ENCODE results near the gene RPL18A. TPM values are rescaled to one million over a fixed set of nuclear protein-coding genes. Genes with fewer than 3 reads are reported as not detected.

The RPL18A gene
- total RNA-seq, 4 donors from 2014 or later: 649 to 2,637 (median 1,942) TPM

- TF ChIP-seq CTCF (IDR thresholded peaks at IDR 0.05) (no peak), POLR2A (IDR thresholded peaks at IDR 0.05) (no peak)
- intact Hi-C loops (cut with DNase I; ENCODE audit: low total_unique reads): no loop called here
- H3K27ac ChIP-seq: no peak overlapping the region
Observed at GRCh38 chr19:17910791-17911360, 51.2 kb downstream of the RPL18A start.

More at GRCh38 chr19:17910791-17911360, 51.2 kb downstream of the RPL18A start:
- Histone ChIP-seq H3K9me3 (peaks cover 0 to 6% of the 10 kb centered on the region in 2 donors), H3K36me3 (no peaks in the 10 kb centered on the region), H3K4me3 (no peak overlapping the region), H3K4me1 (no peaks in the 10 kb centered on the region), H3K27me3 (no peaks in the 10 kb centered on the region)
- no peak for DNase-seq

Small RNAs within 50 kb of the gene (small RNA-seq; reads per million reads assigned to genes)
- gene SNORA68: not detected

Other genes with a start within 250 kb of the RPL18A start
- under 1 TPM in 3 of 4 donors, not detected in 1; 0.21 to 0.35 (median 0.29) TPM for gene UNC13A, start 171.6 kb upstream of the RPL18A start, total RNA-seq
- gene MAP1S, start 140.4 kb upstream of the RPL18A start, total RNA-seq: 10 to 100 TPM in 3 of 4 donors, 1 to 10 TPM in 1; 6.2 to 78.7 (median 50.3) TPM
- gene FCHO1, start 108.4 kb upstream of the RPL18A start, total RNA-seq: 1 to 10 TPM in 2 of 4 donors, under 1 TPM in 1, not detected in 1; under 0.01 to 3.8 (median 1.4) TPM
- 1 to 10 TPM in 1 of 4 donors, not detected in 3; 1.4 TPM for gene B3GNT3, start 64.8 kb upstream of the RPL18A start, total RNA-seq
- gene INSL3, start 38.4 kb upstream of the RPL18A start, total RNA-seq: not detected
- gene JAK3, start 11.9 kb upstream of the RPL18A start, total RNA-seq: 1 to 10 TPM in 2 of 4 donors, under 1 TPM in 2; under 0.01 to 8.1 (median 2.7) TPM
- gene SLC5A5, start 12.0 kb downstream of the RPL18A start, total RNA-seq: not detected
- 10 to 100 TPM; 23.6 to 37.2 (median 28.3) TPM for gene CCDC124, start 73.1 kb downstream of the RPL18A start, total RNA-seq
- gene KCNN1, start 107.2 kb downstream of the RPL18A start, total RNA-seq: 1 to 10 TPM in 1 of 4 donors, not detected in 3; 1.9 TPM
- gene ARRDC2, start 148.3 kb downstream of the RPL18A start, total RNA-seq: 10 to 100 TPM; 18.7 to 77.9 (median 43.1) TPM
- 1 to 10 TPM in 1 of 4 donors, under 1 TPM in 2, not detected in 1; 0.41 to 6.5 (median 0.61) TPM for gene IL12RB1, start 227.0 kb downstream of the RPL18A start, total RNA-seq
- gene MAST3, start 237.9 kb downstream of the RPL18A start, total RNA-seq: 10 to 100 TPM in 1 of 4 donors, 1 to 10 TPM in 2, under 1 TPM in 1; 0.59 to 22.5 (median 3.8) TPM